Karpas-422 (cell line): ENCODE results near the gene POGLUT2. TPM values are rescaled to one million over a fixed set of nuclear protein-coding genes. Genes with fewer than 3 reads are reported as not detected.

ENCODE experiments used
- DNase-seq: peaks from one replicate; pipeline ENCODE4 v3.0.0-alpha.2; 2015
- H2AFZ ChIP-seq: fragments of 200-600 bp; sonication (generic); 2 replicates; pipeline ENCODE4 v1.6.1; 2014; ENCODE audit warnings: antibody characterized with exemption, low read length, mixed read lengths
- H3K27ac ChIP-seq: fragments of 200-600 bp; sonication (generic); 2 replicates; pipeline ENCODE4 v1.5.1; 2014; ENCODE audit warnings: mild to moderate bottlenecking, low read length, moderate library complexity
- H3K27me3 ChIP-seq: fragments of 200-600 bp; sonication (generic); 2 replicates; pipeline ENCODE4 v1.6.1; 2014; ENCODE audit warnings: low read length, mixed read lengths
- H3K36me3 ChIP-seq: fragments of 200-600 bp; sonication (generic); 2 replicates; pipeline ENCODE4 v1.6.1; 2014; ENCODE audit warnings: low read length, mixed read lengths; ENCODE audit not compliant: insufficient read depth
- H3K4me1 ChIP-seq: fragments of 200-600 bp; sonication (generic); 2 replicates; pipeline ENCODE4 v1.6.1; 2014; ENCODE audit warnings: mild to moderate bottlenecking, low read length, mixed read lengths
- H3K4me2 ChIP-seq: fragments of 200-600 bp; sonication (generic); 2 replicates; pipeline ENCODE4 v1.6.1; 2014; ENCODE audit warnings: low read length, low read depth, mild to moderate bottlenecking; ENCODE audit not compliant: poor library complexity, severe bottlenecking
- H3K4me3 ChIP-seq: fragments of 200-600 bp; sonication (generic); 2 replicates; pipeline ENCODE4 v1.5.1; 2014; ENCODE audit warnings: mild to moderate bottlenecking, antibody characterized with exemption, low read length, mixed read lengths
- H3K79me2 ChIP-seq: fragments of 200-600 bp; sonication (generic); 2 replicates; pipeline ENCODE4 v1.6.1; 2014; ENCODE audit warnings: mild to moderate bottlenecking, low read length, mixed read lengths
- H3K9ac ChIP-seq: fragments of 200-600 bp; sonication (generic); 2 replicates; pipeline ENCODE4 v1.6.0; 2014; ENCODE audit warnings: low read length
- H3K9me2 ChIP-seq: fragments of 200-600 bp; sonication (generic), shearing (Covaris generic); replicated peaks from 2 replicates; pipeline ENCODE4 v1.6.0; 2014; ENCODE audit warnings: mild to moderate bottlenecking, low read length, moderate library complexity; ENCODE audit not compliant: insufficient read depth
- H3K9me3 ChIP-seq: fragments of 300-700, 200-600 bp; sonication (generic); 2 replicates; pipeline ENCODE4 v1.6.1; 2014; ENCODE audit warnings: low read length, mixed read lengths
- H4K20me1 ChIP-seq: fragments of 200-600 bp; sonication (generic); 2 replicates; pipeline ENCODE4 v1.6.1; 2014; ENCODE audit warnings: mild to moderate bottlenecking, antibody characterized with exemption, low read length, low read depth; ENCODE audit not compliant: insufficient read depth
- total RNA-seq: library from RNA; depleted of rRNA; stranded (reverse); fragments of >200 nt; shearing (Covaris generic); gene quantifications from 2 replicates; pipeline ENCODE4 v1.2.3, GENCODE V29; 2014; ENCODE audit warnings: low replicate concordance

Gene POGLUT2
- total RNA-seq, 1 experiment from 2014 or later, result not detected

DNA sequence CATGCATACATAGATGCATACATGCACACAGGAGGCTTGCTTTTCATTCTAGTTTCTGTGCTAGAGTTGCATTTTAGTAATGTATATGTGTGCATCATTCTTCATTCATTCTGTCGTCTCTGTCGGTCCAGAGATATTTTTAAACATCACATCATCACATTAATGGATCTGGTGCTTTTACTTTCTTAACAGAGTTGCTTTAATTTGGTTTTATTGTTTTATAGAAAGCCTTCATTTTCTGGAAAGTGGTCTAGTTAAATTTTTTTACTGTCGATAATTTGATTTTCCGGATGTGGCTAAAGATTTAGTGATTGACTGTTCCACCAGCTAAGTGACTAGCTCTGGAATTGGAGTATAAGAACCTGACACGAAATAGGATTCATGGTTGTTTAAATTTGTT lies 17.0 kb upstream of the POGLUT2 start:
- Histone ChIP-seq H3K9ac (no peak overlapping the region), H3K9me3 (no peaks in the 10 kb centered on the region), H2AFZ (no peak overlapping the region)

DNA sequence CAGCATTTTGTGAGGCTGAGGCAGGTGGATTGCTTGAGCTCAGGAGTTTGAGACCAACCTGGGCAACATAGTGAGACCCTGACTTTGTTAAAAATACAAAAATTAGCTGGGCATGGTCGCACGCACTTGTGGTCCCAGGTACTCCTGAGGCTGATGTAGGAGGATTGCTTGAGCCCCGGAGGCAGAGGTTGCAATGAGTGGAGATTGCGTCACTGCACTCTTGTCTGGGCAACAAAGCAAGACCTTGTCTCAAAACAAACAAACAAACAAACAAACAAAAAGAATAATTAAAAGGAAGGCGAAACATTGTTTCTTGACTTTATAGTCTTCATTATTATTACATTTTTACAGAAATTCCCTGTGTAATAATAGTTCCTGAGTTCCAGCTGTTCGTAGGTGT lies 16.0 kb upstream of the POGLUT2 start:
- Histone ChIP-seq H3K9me2 (no peaks in the 10 kb centered on the region), H3K4me3 (no peak overlapping the region), H3K4me1 (no peaks in the 10 kb centered on the region), H2AFZ (no peak overlapping the region), H3K79me2 (no peaks in the 10 kb centered on the region), H3K9me3 (no peaks in the 10 kb centered on the region), H3K4me2 (no peak overlapping the region), H4K20me1 (no peaks in the 10 kb centered on the region), H3K27me3 (no peaks in the 10 kb centered on the region), H3K36me3 (no peaks in the 10 kb centered on the region), H3K27ac (no peak overlapping the region), H3K9ac (no peak overlapping the region)
- DNase-seq, result no peak

More for the DNA sequence above, 17.0 kb upstream of the POGLUT2 start:
- H3K27me3 ChIP-seq, result no peaks in the 10 kb centered on the region
- H3K27ac ChIP-seq, result no peak overlapping the region
- no peaks in the 10 kb centered on the region for H4K20me1 ChIP-seq
- no peaks in the 10 kb centered on the region for H3K79me2 ChIP-seq
- no peaks in the 10 kb centered on the region for H3K4me1 ChIP-seq
- no peak for DNase-seq
- no peak overlapping the region for H3K4me2 ChIP-seq
- H3K4me3 ChIP-seq, result no peak overlapping the region
- no peaks in the 10 kb centered on the region for H3K9me2 ChIP-seq
- no peaks in the 10 kb centered on the region for H3K36me3 ChIP-seq

DNA sequence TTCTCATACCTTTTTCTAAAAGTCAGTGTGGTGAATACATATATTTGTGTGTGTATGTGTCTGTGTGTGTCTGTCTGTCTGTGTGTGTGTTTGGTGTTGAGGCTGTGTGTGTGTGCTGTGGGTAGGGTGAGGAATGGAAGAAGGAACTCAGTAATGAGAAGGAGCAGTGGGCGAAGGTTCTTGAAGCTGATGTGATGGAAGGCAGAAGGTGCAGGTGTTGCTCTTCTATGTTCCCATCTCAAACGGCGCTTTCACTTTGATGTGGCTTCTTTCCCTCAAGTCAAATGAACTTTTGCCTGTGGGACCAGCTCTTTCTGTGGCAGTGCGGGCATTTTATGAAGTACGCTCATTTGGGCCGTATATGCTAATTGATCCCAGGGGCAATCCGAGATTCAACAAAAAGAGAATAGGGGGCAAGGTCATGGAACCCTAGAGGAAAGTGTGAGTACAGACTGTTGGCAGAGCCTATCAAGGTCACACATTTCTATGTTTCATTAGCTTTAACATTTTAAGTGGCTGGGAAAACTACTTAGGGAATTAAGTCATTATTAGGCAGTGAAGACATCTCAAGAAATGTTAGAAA lies 15.3 kb upstream of the POGLUT2 start:
- Histone ChIP-seq H3K79me2 (no peaks in the 10 kb centered on the region), H3K27ac (no peak overlapping the region), H3K9me3 (no peaks in the 10 kb centered on the region), H3K27me3 (no peaks in the 10 kb centered on the region), H4K20me1 (no peaks in the 10 kb centered on the region), H3K4me2 (no peak overlapping the region), H2AFZ (no peak overlapping the region), H3K4me3 (no peak overlapping the region), H3K36me3 (no peaks in the 10 kb centered on the region), H3K9me2 (no peaks in the 10 kb centered on the region), H3K9ac (no peak overlapping the region), H3K4me1 (no peaks in the 10 kb centered on the region)
- DNase-seq, result no peak

DNA sequence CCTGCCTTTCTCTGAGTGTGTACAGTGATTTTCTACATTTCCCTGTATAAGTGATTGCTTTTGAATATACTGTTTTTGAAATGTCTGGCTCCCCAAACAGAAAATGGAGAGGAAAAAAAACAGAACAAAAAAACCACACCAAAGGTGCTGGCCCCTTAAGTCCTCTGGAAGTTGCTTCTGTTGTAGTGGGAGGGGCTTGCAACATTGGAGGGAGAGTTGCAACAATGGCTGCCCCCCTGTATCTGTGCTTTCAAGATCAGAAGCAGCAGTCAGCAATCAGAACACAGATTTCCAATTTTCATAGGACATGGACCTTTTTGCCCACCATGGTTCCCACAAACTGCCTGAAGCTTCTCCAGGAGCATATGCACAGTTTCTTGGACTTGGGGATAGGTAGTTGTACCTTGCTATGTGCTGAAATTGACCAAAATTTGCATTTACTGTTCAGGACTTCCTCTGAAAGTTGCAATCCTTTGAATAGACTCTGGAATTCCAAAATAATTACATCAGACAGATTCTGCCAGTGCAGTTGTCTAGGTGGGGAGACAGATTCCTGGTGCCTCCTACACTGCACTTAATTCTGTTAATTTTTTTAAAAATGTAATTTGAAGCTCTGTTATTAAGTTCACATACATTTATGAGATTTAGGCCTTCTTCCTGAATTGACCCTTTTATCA lies 14.0 kb upstream of the POGLUT2 start:
- Histone ChIP-seq H4K20me1 (no peaks in the 10 kb centered on the region), H2AFZ (no peak overlapping the region), H3K4me2 (no peak overlapping the region), H3K4me3 (no peak overlapping the region), H3K27ac (no peak overlapping the region), H3K9me2 (no peaks in the 10 kb centered on the region), H3K27me3 (no peaks in the 10 kb centered on the region), H3K9ac (no peak overlapping the region), H3K36me3 (no peaks in the 10 kb centered on the region), H3K4me1 (no peaks in the 10 kb centered on the region), H3K79me2 (no peaks in the 10 kb centered on the region), H3K9me3 (no peaks in the 10 kb centered on the region)
- DNase-seq, result no peak

DNA sequence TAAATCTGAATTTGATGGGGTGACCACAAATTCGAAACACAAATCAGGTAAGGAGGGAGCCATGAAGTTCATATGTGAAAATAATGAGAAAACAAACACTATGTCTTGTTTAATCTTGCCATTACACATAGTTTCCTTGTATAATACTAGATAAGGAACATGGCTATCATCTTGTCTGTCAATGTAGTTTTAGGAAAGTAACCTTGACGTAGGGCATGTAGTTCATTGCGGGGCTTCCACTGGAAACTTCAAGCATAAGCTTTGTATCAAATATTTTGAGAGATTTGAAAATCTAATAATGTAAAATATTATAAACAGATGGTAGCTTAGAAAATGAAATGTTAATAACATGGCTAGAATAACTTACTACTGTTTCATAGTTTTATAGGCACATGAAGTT lies 8.9 kb upstream of the POGLUT2 start:
- Histone ChIP-seq H3K4me1 (no peaks in the 10 kb centered on the region), H3K36me3 (no peaks in the 10 kb centered on the region), H4K20me1 (no peaks in the 10 kb centered on the region), H3K27me3 (no peaks in the 10 kb centered on the region), H3K4me3 (no peak overlapping the region), H3K9ac (no peak overlapping the region), H3K9me3 (no peaks in the 10 kb centered on the region), H3K27ac (no peak overlapping the region), H3K4me2 (no peak overlapping the region), H2AFZ (no peak overlapping the region), H3K79me2 (no peaks in the 10 kb centered on the region), H3K9me2 (no peaks in the 10 kb centered on the region)
- DNase-seq, result no peak

GRCh38 chr13:102805680-102806079 lies 6.9 kb upstream of the POGLUT2 start:
- no peaks in the 10 kb centered on the region for H3K79me2 ChIP-seq
- no peaks in the 10 kb centered on the region for H3K4me1 ChIP-seq
- H3K9ac ChIP-seq, result no peak overlapping the region
- no peaks in the 10 kb centered on the region for H3K36me3 ChIP-seq
- H3K9me2 ChIP-seq, result no peaks in the 10 kb centered on the region
- no peak for DNase-seq
- H3K4me3 ChIP-seq, result no peak overlapping the region
- no peak overlapping the region for H2AFZ ChIP-seq
- no peaks in the 10 kb centered on the region for H3K27me3 ChIP-seq
- H3K9me3 ChIP-seq, result no peaks in the 10 kb centered on the region
- H4K20me1 ChIP-seq, result no peaks in the 10 kb centered on the region
- H3K4me2 ChIP-seq, result no peak overlapping the region
- no peak overlapping the region for H3K27ac ChIP-seq

DNA sequence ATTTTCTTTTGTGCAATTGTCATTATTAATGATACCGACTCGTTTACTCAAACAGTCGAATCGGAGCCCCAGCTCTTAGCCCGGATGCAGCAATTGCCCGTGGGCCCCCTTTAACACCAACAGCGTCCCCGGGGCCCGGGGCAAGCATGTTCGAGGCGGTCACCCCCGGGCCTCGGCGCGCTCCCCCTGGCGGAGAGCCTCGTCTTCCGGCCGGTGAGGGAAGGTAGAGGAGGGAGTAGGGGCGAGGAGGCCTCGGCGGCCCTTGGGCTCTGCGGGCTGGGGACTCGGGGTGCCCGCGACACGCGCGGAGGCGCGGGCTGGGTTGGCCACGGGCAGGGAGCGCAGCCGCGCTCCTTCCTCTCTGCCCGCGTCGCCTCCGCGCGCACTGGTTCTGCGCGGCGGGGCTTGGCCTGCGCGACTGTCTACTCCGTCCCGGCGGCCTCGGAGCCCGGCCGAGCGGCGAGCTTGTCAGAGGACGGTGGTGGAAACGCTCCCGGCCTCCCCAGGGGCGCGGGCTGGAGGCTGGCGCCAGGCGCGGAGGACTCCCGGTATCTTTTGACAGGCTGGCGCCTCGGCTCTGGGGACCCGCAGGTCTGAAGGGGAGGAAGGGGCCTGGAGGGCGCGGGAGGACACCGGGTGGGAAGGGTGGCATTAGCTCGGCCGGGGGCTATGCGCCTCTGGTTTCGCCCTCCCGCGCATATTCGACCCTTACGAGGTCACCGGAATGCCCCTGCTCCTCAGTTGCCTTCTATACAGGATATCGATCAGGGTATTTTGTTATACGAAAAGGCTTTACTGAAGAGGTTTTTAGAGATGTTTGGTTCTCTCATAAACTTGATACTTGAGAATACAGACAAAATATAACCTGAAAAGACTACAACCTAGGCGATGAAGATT lies 1.6 kb upstream of the POGLUT2 start:
- H4K20me1 ChIP-seq, result no peaks in the 10 kb centered on the region
- no peaks in the 10 kb centered on the region for H3K4me1 ChIP-seq
- no peaks in the 10 kb centered on the region for H3K79me2 ChIP-seq
- H2AFZ ChIP-seq, result no peak overlapping the region
- H3K9me3 ChIP-seq, result no peaks in the 10 kb centered on the region
- no peak overlapping the region for H3K27ac ChIP-seq
- H3K9me2 ChIP-seq, result no peaks in the 10 kb centered on the region
- no peak overlapping the region for H3K4me3 ChIP-seq
- no peaks in the 10 kb centered on the region for H3K36me3 ChIP-seq
- DNase-seq, result no peak
- no peak overlapping the region for H3K9ac ChIP-seq
- no peak overlapping the region for H3K4me2 ChIP-seq
- H3K27me3 ChIP-seq, result no peaks in the 10 kb centered on the region

GRCh38 chr13:102799426-102800144 lies 809 bp upstream of the POGLUT2 start:
- no peak overlapping the region for H3K4me2 ChIP-seq
- H3K9ac ChIP-seq, result no peak overlapping the region
- H3K36me3 ChIP-seq, result no peaks in the 10 kb centered on the region
- H3K79me2 ChIP-seq, result no peaks in the 10 kb centered on the region
- H3K27ac ChIP-seq, result no peak overlapping the region
- H4K20me1 ChIP-seq, result no peaks in the 10 kb centered on the region
- H3K4me3 ChIP-seq, result no peak overlapping the region
- no peaks in the 10 kb centered on the region for H3K9me3 ChIP-seq
- no peak for DNase-seq
- no peaks in the 10 kb centered on the region for H3K27me3 ChIP-seq
- H2AFZ ChIP-seq, result no peak overlapping the region
- H3K4me1 ChIP-seq, result no peaks in the 10 kb centered on the region
- H3K9me2 ChIP-seq, result no peaks in the 10 kb centered on the region
